Activated CD4-positive, alpha-beta T cell treated with anti-CD3 and anti-CD28 coated beads, Interleukin-2, amount 10 ng/mL, durations not matched to agents 7 days and 5 days (primary cell): ENCODE results near the gene FAM83G. TPM values are rescaled to one million over a fixed set of nuclear protein-coding genes. Genes with fewer than 3 reads are reported as not detected.
A peak's percentile ranks its signal among the peaks of the same experiment; 100 is the strongest.
"Not testable (repeated sequence)": the region's sequence is repeated elsewhere in the genome, so short reads cannot be mapped to it uniquely, and the experiment has no call there.

Source experiments
- CTCF ChIA-PET: fragments of 350-600 bp; sonication (Branson Sonifier 250); formaldehyde crosslinking; loops from one replicate; lab custom pipeline; 2021; ENCODE audit warnings: antibody characterized with exemption; lab: Charles Lee
- POLR2A ChIA-PET: fragments of 350-600 bp; sonication (Branson Sonifier 250); formaldehyde crosslinking; loops from one replicate; lab custom pipeline; 2021; ENCODE audit warnings: antibody characterized with exemption; lab: Charles Lee
- DNase-seq: peaks from one replicate; pipeline ENCODE4 v3.0.0-alpha.2; 2020
- H3K27ac Mint-ChIP-seq: one replicate; pipeline ENCODE4 v1.8.0; 2021; ENCODE audit warnings: mild to moderate bottlenecking, moderate library complexity, mixed read lengths
- H3K27me3 Mint-ChIP-seq: one replicate; pipeline ENCODE4 v1.8.0; 2021; ENCODE audit warnings: mixed read lengths
- H3K36me3 Mint-ChIP-seq: one replicate; pipeline ENCODE4 v1.8.0; 2021; ENCODE audit warnings: low read depth, mixed read lengths
- H3K4me1 Mint-ChIP-seq: one replicate; pipeline ENCODE4 v1.8.0; 2021; ENCODE audit warnings: mixed read lengths
- H3K4me3 Mint-ChIP-seq: one replicate; pipeline ENCODE4 v1.8.0; 2021; ENCODE audit warnings: mild to moderate bottlenecking, moderate library complexity, mixed read lengths
- H3K9me3 Mint-ChIP-seq: one replicate; pipeline ENCODE4 v1.8.0; 2021; ENCODE audit warnings: mixed read lengths
- total RNA-seq, 2 experiments: library from RNA; stranded (reverse); gene quantifications; one replicate each; pipeline ENCODE4 v1.2.3, GENCODE V29; 2021

FAM83G gene
- total RNA-seq, 2 experiments from 2014 or later = 7.1 to 9.1 TPM

DNA sequence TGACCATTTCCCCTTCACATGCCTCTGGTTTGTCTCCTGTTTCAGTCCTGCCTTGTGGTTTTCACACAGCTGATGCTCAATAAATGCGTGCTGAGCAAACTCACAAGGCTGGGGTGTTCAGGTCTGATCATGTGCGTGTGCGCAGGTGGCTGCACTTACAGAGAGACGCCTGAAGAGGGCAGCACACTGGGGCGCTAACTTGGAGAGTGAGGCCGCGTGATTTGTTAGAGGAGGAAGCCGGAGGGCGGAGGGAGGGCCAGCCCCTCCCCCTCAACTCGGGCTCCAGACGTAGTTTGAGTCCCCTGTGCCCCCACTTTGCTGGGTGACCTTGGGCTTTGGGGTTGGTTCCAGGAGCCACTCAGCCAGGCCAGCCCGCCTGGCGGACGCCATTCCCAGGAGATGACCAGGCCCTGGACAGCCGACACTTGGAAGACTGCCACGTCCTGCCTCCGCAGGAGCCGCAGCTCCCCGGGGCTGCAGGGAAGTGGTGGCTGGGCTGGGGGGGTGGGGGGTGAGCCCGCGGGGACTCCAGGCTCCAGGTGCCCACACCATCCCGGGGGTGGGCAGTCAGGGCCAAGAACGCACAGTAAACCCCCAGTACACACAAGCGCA lies 27.9 kb upstream of the FAM83G start:
- H3K4me3 Mint-ChIP-seq, H3K27ac Mint-ChIP-seq, POLR2A ChIA-PET, H3K36me3 Mint-ChIP-seq, DNase-seq, H3K27me3 Mint-ChIP-seq, H3K9me3 Mint-ChIP-seq, H3K4me1 Mint-ChIP-seq, CTCF ChIA-PET: not testable (repeated sequence)

DNA sequence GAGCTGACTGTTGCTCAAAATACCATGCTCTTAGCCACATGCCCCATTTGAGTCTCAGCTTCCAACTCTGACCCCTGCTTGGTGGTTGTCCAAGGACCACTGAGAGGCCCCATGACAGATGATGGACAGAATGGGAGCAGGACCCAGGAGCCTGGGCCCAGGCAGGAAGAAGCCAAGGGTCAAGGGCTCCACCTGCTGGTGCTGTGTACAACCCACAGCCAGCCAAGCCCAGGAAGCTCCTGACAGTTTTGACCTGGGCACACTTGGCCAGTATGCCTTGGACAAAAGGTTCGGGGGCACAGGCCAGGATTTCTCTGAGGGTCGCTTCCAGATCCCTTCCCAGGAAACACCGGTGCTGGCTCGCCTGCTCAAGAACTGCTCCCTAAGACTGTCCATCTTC lies 27.2 kb upstream of the FAM83G start:
- DNase-seq = peak; percentile 52
- not testable (repeated sequence) for H3K4me1 Mint-ChIP-seq

DNA sequence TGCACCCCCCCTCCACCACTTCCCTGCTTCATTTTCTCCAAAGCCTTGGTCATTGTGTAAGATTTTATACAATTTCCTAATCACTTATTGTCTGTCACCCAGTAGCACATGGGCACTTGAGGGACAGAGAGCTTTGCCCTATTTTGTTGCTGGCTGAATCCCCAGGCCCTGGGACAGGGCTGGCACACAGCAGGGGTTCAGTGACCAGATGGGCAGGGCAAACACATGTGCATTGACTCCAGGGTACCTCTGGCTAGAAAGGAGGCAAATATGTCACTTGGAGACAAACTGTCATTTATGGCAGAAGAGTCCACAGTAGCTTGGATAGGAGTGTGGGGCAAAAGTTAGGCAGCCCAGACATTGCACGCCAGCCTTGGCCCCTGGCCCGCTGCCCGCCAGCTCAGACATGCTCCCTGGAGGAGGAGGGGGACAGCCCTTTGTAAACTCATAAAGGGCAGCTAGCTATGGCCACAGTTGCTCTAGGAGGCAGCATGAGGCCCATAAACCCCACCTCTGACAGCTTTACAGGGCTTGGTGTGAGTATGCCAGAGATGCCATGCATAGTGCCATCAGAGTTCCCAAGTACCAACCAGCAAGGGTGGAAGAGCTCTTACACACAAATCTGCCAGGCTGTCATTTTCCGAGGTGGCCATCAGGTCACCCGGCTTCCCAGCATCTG lies 26.3 kb upstream of the FAM83G start:
- CTCF ChIA-PET, H3K27ac Mint-ChIP-seq, H3K4me3 Mint-ChIP-seq, H3K4me1 Mint-ChIP-seq, H3K27me3 Mint-ChIP-seq, H3K36me3 Mint-ChIP-seq, POLR2A ChIA-PET, H3K9me3 Mint-ChIP-seq, DNase-seq: not testable (repeated sequence)

More for the DNA sequence above, 27.2 kb upstream of the FAM83G start:
- H3K27ac Mint-ChIP-seq, CTCF ChIA-PET, H3K36me3 Mint-ChIP-seq, POLR2A ChIA-PET, H3K9me3 Mint-ChIP-seq, H3K4me3 Mint-ChIP-seq, H3K27me3 Mint-ChIP-seq: not testable (repeated sequence)

DNA sequence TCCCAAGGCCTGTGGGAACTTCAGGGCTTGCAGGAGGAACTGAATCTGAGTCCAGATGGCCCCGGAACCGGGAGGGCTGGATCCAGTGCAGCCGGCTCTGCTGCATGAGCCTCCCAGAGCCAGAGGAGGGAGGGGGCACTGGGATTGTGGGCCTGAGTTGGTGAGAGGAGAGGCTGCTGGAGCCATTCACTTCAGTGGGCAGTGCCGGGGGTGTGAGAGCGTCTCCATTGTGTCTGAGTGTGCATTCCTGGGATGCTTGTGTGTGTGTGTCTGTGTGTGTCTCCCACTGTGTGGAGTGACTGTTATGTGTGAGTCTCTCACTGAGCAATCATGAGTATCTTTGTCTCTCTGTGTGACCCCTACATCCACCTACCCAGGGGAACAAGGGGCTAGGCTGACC lies 25.2 kb upstream of the FAM83G start:
- H3K9me3 Mint-ChIP-seq, DNase-seq, CTCF ChIA-PET, H3K36me3 Mint-ChIP-seq, H3K27me3 Mint-ChIP-seq, H3K4me3 Mint-ChIP-seq, H3K27ac Mint-ChIP-seq, POLR2A ChIA-PET, H3K4me1 Mint-ChIP-seq: not testable (repeated sequence)

DNA sequence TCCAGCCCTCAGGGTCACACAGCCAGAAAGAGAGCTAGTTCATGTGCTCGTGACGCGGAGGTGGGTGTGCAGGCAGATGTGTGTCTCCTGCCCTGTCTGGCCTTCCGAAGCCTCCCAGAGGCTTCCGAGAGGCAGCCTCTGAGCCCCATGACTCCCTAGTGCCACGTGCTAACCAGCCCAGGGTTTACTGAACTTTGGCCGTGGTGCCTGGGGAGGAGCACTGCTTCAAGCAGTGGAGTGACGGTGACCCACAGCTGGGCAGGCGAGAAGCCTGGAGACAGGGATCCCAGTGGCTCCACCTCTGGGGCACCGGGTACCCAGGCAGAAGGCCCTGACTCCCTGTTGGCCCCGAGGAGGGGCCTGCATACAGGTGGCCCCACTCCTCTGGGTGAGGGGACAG lies 24.1 kb upstream of the FAM83G start:
- H3K27ac Mint-ChIP-seq, H3K36me3 Mint-ChIP-seq, POLR2A ChIA-PET, H3K27me3 Mint-ChIP-seq, H3K9me3 Mint-ChIP-seq, H3K4me3 Mint-ChIP-seq, DNase-seq, CTCF ChIA-PET: not testable (repeated sequence)
- H3K4me1 Mint-ChIP-seq = peaks cover 14% of the 10 kb centered on the region

DNA sequence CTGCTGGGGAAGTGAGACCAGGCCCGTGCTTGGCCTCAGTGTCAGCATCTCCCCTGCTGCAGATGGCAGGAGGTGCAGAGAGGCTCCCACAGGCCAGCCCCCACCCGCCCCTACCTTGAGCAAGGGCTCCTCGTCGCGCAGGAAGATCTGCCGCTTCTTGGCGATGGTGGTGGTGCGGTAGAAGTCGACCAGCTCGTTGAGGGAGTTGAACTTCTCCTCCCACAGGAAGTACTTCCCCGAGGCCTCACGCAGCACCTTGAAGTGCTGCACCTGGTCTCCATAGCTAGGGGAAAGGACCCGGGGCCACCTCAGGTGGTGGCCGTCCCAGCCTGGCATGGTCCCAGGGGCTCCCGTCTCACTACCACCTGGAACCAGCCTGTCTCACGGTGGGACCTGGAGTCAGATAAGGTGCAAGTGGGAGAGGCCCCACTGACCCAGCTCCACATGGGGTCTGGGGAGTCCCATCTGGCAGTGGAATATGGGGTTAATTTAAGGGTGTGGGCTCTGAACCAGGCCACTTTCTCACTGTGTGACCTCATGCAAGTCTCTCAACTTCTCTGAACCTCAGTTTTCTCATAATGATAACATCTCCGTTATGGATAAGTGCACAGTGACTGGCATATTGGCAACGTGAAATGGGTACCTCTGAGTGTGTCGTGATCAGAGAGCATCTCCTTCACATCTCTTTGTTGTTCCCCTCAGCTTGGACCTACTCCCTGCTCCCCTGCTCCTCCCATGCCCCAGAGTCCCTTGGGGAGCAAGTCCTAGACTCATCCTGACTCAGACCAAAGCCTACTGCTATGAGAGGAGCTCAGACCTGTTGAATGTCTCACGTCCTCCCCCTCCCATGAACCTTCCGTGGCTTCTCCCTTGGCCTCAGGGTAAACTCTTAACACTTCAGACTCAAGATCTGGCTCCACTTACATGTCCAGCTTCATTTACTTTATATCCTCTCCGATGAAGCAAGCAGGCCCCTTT lies 19.8 kb upstream of the FAM83G start:
- H3K9me3 Mint-ChIP-seq = no peaks in the 10 kb centered on the region
- H3K27ac Mint-ChIP-seq = peak overlapping the region; percentile 63
- peaks cover 17% of the 10 kb centered on the region for H3K4me1 Mint-ChIP-seq
- DNase-seq = peak; percentile 31
- no peak overlapping the region for H3K4me3 Mint-ChIP-seq
- no peaks in the 10 kb centered on the region for H3K27me3 Mint-ChIP-seq
- CTCF ChIA-PET = interaction anchor here (0.7 to 1.5 kb wide), 2 partner anchors 63 to 399 kb away, joined by 3 to 5 read pairs; no protein-coding TSS in a partner anchor
- peaks cover 27% of the 10 kb centered on the region for H3K36me3 Mint-ChIP-seq
- POLR2A ChIA-PET = no interaction called here

DNA sequence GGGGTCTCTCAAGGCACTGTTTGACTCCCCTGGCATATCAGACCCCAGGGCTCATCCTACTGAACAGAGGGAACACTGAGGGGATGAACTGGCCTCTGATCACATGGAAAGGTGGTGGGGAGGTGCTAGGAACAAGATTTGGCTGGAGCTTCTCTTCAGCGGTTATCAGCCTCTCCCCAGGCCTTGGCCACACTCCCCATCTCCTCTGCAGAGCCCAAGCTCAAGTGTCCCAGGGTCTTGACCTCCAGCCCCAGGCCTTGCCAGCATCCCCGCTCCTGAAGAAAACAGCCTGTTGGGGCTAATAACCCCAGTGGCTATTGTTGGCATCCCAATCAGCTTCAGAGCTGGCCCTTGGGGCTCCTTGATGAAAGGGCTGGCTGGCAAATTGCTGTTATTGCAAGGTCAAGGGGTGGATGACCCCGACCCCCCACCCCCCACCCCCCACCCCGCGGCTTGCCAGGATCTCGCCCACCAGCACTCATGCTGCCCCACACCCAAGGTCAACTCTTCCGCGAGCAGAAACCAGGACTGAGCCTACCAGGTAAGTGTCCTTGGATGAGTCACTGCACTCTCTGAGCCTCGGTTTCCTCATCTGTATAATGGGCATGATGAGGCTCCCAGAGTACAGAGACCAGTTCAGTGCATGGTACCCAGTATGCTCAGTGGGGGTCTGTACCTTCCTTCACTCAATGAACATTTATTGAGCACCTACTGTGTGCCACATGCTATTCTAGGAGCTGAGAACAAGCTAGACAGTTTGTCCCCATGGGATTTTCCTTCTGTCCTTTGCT lies 18.8 kb upstream of the FAM83G start:
- Mint-ChIP-seq H3K36me3 (peaks cover 31% of the 10 kb centered on the region), H3K4me1 (peaks cover 17% of the 10 kb centered on the region), H3K4me3 (no peak overlapping the region), H3K27ac (no peak overlapping the region), H3K9me3 (no peaks in the 10 kb centered on the region), H3K27me3 (no peaks in the 10 kb centered on the region)
- no peak for DNase-seq
- CTCF ChIA-PET = interaction anchor here (0.9 to 1.6 kb wide), 3 partner anchors 17 to 398 kb away, joined by 3 to 7 read pairs (median 5); no protein-coding TSS in a partner anchor
- POLR2A ChIA-PET = no interaction called here

DNA sequence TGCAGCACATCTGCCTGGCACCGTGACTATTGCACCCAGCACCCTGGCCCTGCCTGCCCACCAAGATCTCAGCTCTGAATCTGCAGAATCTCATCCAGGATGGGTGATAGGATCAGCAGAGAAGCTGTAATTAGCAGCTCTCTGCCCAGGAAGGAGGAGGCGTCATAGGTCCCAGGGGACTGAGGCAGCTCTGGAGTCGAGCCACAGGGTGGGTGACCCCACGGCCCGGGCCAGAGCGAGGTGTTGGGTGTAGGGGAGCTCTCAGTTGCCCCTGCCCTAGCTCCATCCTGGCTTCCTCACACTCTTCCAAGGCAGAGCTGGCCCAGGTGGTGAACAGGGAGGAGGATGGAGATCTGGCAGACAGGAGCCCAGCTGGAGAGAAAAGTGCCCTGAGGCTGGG lies 18.2 kb upstream of the FAM83G start:
- CTCF ChIA-PET = interaction anchor here (1.5 to 1.6 kb wide), 2 partner anchors 63 to 397 kb away, joined by 5 to 7 read pairs; no protein-coding TSS in a partner anchor
- no peaks in the 10 kb centered on the region for H3K27me3 Mint-ChIP-seq
- no peak for DNase-seq
- no peaks in the 10 kb centered on the region for H3K9me3 Mint-ChIP-seq
- H3K36me3 Mint-ChIP-seq = peaks cover 31% of the 10 kb centered on the region
- H3K27ac Mint-ChIP-seq = peak overlapping the region; percentile 69
- POLR2A ChIA-PET = no interaction called here
- H3K4me3 Mint-ChIP-seq = no peak overlapping the region
- H3K4me1 Mint-ChIP-seq = peaks cover 17% of the 10 kb centered on the region

DNA sequence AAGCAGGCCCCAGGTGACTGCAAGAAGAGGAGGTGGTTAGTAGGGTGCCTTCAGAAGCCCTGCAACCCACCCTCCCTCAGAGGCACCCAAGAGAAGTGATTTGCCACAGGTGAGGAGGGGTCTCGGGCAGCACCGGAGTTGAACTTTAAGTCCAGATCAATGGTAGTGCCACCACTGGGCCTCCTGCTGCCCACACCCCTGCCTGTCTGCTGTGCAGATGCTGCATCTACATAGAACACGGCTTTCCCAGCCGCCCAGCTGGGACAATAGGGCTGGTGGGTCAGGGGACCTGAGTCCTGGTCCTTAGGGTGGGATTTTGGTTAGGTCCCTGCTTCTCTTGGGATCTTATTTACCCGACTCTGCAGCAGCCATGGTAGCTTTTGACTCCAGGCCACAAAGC lies 17.6 kb upstream of the FAM83G start:
- H3K4me3 Mint-ChIP-seq = no peak overlapping the region
- peaks cover 17% of the 10 kb centered on the region for H3K4me1 Mint-ChIP-seq
- no peaks in the 10 kb centered on the region for H3K27me3 Mint-ChIP-seq
- no peak for DNase-seq
- H3K27ac Mint-ChIP-seq = no peak overlapping the region
- POLR2A ChIA-PET = no interaction called here
- H3K36me3 Mint-ChIP-seq = peaks cover 31% of the 10 kb centered on the region
- H3K9me3 Mint-ChIP-seq = no peaks in the 10 kb centered on the region
- CTCF ChIA-PET = interaction anchor here (1.6 kb wide), 1 partner anchor 63 kb away, joined by 7 read pairs; no protein-coding TSS in a partner anchor

DNA sequence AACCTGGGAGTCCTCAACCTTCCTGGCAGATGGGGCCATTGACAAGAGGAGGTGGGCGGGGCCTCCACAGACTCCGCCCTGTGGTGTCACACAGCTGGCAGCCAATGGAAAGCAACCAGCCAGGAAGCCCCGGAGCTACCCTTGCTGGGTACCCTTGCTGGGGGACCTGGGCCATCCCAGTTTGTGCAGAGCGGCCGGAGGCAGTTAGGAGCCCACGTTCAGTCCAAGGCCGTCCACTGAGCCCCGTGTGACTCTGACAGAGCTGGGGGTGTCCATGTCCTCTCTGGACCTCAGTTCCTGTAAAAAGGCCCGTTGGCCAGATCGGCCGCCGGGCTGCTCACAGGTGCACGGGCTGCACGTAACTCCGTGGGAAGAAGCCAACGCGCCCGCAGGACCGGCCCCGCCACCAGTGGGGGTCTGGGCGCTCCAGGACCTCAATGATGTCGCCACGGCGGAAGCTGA lies 17.1 kb upstream of the FAM83G start:
- H3K27me3 Mint-ChIP-seq = no peaks in the 10 kb centered on the region
- ChIA-PET POLR2A (no interaction called here), CTCF (interaction anchor here (1.6 kb wide), 1 partner anchor 62 kb away, joined by 7 read pairs; no protein-coding TSS in a partner anchor)
- DNase-seq = peak; percentile 38
- peaks cover 17% of the 10 kb centered on the region for H3K4me1 Mint-ChIP-seq
- no peak overlapping the region for H3K27ac Mint-ChIP-seq
- H3K9me3 Mint-ChIP-seq = no peaks in the 10 kb centered on the region
- no peak overlapping the region for H3K4me3 Mint-ChIP-seq
- H3K36me3 Mint-ChIP-seq = peaks cover 31% of the 10 kb centered on the region

DNA sequence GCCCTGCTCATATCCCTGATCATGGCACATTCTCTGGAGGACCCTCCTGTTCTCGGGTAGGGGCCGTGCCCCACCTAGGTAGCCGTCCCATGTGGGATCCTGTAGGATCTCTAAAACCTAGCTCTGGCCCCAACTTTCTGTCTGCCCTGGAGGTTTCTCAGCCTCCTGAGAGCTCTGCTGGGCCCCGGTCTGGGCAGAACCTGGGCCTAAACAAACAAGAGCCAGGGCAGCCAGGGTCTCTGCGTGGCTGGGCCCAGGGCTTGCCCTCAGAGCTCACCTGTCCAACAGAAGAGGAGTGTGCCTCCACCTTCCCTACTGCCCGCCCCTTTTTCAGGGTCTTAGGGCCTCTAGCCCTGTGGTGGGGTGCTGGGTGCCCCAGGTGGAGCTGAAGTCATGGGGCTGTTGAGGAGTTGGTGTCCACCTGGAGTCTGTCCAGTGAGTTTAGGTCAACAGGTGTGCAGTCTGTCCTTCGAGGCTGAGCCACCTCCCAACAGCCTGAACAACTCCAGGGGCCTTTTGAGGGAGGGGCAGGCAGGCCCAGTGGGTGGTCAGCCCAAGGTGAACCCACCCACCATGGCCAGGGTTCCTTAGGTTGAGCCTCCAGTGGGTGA lies 16.6 kb upstream of the FAM83G start:
- DNase-seq, H3K9me3 Mint-ChIP-seq, H3K4me3 Mint-ChIP-seq, H3K27ac Mint-ChIP-seq, POLR2A ChIA-PET, CTCF ChIA-PET, H3K27me3 Mint-ChIP-seq: not testable (repeated sequence)
- peaks cover 31% of the 10 kb centered on the region for H3K36me3 Mint-ChIP-seq
- H3K4me1 Mint-ChIP-seq = peaks cover 17% of the 10 kb centered on the region

DNA sequence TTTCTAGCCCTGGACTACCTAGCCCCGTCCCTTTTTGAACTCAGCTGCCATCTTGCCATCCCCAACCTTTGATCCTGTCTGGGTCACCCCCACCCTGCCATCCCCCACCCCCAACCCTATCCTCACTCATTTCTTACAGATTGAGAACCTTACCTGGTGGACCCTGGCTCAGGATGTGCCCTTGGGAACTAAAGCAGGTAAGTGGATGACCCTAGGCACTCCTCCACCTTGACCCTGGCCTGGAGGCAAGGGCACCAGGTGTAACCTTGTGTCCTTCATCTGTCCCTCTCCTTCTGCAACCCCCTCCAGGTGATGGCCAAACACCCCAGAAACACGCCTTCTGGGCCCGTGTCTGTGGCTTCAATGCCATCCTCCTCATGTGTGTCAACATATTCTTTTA lies 15.5 kb upstream of the FAM83G start:
- DNase-seq = no peak
- ChIA-PET POLR2A (no interaction called here), CTCF (interaction anchor here (0.8 kb wide), 1 partner anchor 22 kb away, joined by 3 read pairs; no protein-coding TSS in a partner anchor)
- no peak overlapping the region for H3K4me3 Mint-ChIP-seq
- H3K27me3 Mint-ChIP-seq = no peaks in the 10 kb centered on the region
- H3K9me3 Mint-ChIP-seq = no peaks in the 10 kb centered on the region
- H3K36me3 Mint-ChIP-seq = peaks cover 31% of the 10 kb centered on the region
- H3K27ac Mint-ChIP-seq = peak overlapping the region; percentile 36
- H3K4me1 Mint-ChIP-seq = peaks cover 17% of the 10 kb centered on the region
